Measurements from ENCODE around the gene DMKN.

The DMKN gene

DNA sequence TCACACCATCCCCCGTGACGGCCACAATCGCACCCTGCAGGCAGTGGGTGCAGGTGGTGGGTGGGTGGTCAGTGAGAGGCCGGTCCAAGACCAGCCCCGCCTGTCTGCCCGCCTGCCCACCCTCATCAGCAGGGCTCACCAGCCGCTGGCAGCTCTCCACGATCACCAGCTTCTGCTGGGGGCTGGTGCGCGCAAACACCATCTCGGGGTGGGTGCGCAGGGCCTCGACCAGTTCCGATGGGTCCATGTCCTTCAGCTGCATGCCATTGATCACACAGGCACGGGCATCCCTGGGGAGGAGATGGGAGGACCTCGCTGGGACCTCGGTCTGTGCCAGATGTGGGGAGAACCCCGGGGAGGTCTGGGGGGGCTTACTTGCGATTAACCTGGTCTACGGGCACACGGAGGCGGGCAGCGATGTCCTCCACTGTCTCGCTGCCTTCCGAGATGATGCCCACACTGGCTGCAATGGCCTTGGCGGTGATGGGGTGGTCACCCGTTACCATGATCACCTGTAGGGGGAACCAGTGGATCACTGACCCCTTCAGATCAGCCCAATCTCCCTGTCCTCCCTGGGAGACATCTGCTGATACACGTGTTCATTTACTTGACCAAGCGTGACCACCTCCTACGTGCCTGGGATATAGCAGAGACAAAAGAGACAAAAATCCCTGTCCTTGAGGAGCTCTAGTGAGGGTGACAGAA lies 42.0 kb upstream of the DMKN start:
- peak; percentile 50 for TF ChIP-seq CTCF (conservative IDR thresholded peaks at IDR 0.05; ENCODE audit: low read depth, low read length)
- no peak overlapping the region for H3K4me3 ChIP-seq (ENCODE audit: low read length)
- no peak for DNase-seq (ENCODE audit: low read depth)

- no peak overlapping the region for H3K4me3 ChIP-seq (ENCODE audit: low read length)
- no peak for DNase-seq (ENCODE audit: low read depth)
- TF ChIP-seq CTCF (conservative IDR thresholded peaks at IDR 0.05; ENCODE audit: low read depth, low read length): no peak
These were observed 40.6 kb upstream of the DMKN start for GRCh38 chr19:35554076-35554475.

- TF ChIP-seq CTCF (conservative IDR thresholded peaks at IDR 0.05; ENCODE audit: low read depth, low read length): no peak
- H3K4me3 ChIP-seq (ENCODE audit: low read length): no peak overlapping the region
- DNase-seq (ENCODE audit: low read depth): no peak
These were observed 40.0 kb upstream of the DMKN start for GRCh38 chr19:35553385-35554000.

DNA sequence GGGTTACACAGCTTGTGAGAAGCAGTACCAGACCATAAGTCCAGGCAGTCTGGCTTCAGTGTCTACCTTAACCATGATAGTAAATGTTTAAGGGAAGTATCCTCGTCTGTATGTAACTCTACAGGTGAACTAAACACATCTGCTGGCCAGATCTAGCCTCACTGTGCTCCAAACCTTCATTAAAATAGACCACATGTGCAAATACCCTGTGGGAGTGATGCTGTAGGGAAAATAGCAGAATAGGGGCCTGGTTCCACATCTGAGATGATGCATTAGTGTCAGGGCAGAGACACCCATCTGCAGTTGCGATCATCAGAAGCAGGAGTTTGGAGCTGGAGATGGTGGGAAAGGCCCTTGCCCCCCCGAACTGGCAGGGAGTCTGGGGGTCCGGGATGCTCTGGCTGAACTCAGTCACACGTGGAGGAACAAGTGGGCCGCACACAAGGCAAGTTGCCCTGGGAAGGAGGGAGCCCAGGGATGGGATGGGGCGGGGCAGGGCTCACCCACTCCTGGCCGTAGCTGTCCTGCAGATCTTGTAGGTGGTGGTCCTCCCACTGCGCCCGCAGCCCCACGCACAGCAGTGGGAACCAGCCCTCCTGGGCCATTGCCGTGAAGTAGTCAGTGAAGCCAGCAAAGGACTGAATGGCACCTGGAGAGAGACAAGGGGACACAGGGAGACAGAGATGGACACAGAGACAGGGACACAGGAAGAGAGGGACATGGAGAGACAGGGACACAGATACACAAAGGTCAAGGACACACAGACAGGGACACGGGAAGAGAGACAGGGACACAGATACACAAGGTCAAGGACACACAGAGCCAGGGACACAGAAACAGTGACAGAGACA lies 39.3 kb upstream of the DMKN start:
- DNase-seq (ENCODE audit: low read depth): no peak
- no peak overlapping the region for H3K4me3 ChIP-seq (ENCODE audit: low read length)
- TF ChIP-seq CTCF (conservative IDR thresholded peaks at IDR 0.05; ENCODE audit: low read depth, low read length): no peak

DNA sequence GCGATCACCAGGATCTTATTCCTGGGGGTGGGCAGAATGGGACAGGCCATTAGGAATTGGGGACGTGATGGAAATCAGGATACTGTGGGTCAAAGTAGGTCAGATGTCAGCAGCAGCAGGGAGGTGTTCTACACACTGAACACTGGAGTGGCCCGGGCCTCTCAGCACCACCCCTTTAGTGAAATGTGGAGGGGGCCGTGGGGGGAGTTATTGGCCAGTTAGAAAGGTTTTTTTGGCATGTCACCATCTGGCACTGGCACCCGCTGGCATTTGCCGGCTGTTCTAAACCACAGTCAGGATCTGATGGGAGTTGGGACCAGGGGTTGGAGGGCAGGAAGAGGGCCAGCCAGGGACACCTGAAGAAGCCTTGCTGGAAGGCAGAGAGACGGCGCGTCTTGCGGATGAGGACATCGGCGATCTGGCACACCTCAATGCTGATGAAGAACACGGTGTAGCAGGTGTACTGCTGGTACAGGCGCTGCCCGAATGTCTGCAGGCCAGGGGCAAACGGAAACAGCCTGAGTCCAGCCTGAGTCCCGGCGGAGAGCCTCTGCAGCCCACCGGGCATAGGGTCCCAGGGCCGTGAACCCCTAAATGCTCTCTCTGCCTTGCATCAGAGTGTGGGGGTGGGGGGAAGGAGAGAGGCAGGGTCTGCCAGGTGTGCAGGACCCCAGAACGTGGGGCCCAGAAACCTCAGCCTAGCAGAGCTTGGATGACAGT lies 37.8 kb upstream of the DMKN start:
- no peak for DNase-seq (ENCODE audit: low read depth)
- TF ChIP-seq CTCF (conservative IDR thresholded peaks at IDR 0.05; ENCODE audit: low read depth, low read length): no peak
- no peak overlapping the region for H3K4me3 ChIP-seq (ENCODE audit: low read length)

DNA sequence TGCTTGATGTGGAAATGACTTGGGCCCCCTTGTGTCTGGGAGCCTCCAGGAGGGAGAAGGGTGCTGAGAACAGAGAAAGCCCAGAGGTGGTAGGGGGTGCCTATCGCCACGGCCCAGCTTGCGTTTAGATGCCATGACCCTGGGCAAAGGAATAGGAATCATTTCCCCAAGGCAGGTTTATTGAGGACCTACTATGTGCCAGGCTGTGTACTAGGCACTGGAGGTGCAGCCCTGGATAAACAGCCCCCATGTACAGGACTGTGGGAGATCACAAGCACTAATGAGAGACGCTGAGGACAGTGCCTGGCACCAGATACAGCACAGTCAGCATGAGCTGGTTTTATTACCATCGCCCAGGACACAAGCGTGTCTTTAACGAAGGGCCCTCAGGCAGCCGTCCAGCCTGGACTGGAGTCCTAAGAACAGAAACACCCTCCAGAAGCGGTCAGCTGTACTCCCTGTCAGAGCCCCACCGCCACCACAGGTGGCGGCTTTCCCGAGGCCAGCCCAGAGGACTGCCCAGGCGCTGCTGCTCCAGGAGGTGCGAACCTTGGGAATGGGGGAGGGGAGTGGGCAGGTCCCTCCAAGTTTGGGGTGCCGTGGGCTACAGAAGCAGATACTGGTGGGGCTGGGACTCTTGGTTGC lies 36.6 kb upstream of the DMKN start:
- no peak for DNase-seq (ENCODE audit: low read depth)
- no peak for TF ChIP-seq CTCF (conservative IDR thresholded peaks at IDR 0.05; ENCODE audit: low read depth, low read length)

More for the DNA sequence above, 36.6 kb upstream of the DMKN start:
- H3K4me3 ChIP-seq (ENCODE audit: low read length): no peak overlapping the region

All from retinal pigment epithelial cell (primary cell).